HG03571 (cell line): ENCODE results near the gene RNF112.
"Not testable (repeated sequence)": the region's sequence is repeated elsewhere in the genome, so short reads cannot be mapped to it uniquely, and the experiment has no call there.

Experiments used
- ATAC-seq: cut with Tn5 transposase; IDR thresholded peaks from one replicate; pipeline ENCODE4 v1.9.1; 2021; ENCODE audit not compliant: unreplicated experiment

RNF112 gene

GRCh38 chr17:19442731-19443130 lies 31.7 kb downstream of the RNF112 start:
- no peak for ATAC-seq

GRCh38 chr17:19443148-19443547 lies 32.1 kb downstream of the RNF112 start:
- ATAC-seq: no peak

GRCh38 chr17:19445105-19445504 lies 34.1 kb downstream of the RNF112 start:
- ATAC-seq: no peak

- ATAC-seq: not testable (repeated sequence)
Measured at GRCh38 chr17:19446577-19446976, 35.5 kb downstream of the RNF112 start.

GRCh38 chr17:19447085-19447583 lies 36.1 kb downstream of the RNF112 start:
- ATAC-seq: no peak

GRCh38 chr17:19448341-19449268 lies 37.6 kb downstream of the RNF112 start:
- ATAC-seq: no peak

- ATAC-seq: no peak
Measured at GRCh38 chr17:19449656-19450055, 38.6 kb downstream of the RNF112 start.

- no peak for ATAC-seq
Measured at GRCh38 chr17:19453296-19453695, 42.3 kb downstream of the RNF112 start.

GRCh38 chr17:19454074-19454473 lies 43.0 kb downstream of the RNF112 start:
- no peak for ATAC-seq

GRCh38 chr17:19456016-19456927 lies 45.2 kb downstream of the RNF112 start:
- no peak for ATAC-seq

- no peak for ATAC-seq
Measured at GRCh38 chr17:19457046-19457445, 46.0 kb downstream of the RNF112 start.

- no peak for ATAC-seq
Measured at GRCh38 chr17:19457830-19458271, 46.8 kb downstream of the RNF112 start.

- ATAC-seq: not testable (repeated sequence)
Measured at GRCh38 chr17:19458481-19458880, 47.4 kb downstream of the RNF112 start.

GRCh38 chr17:19459018-19459655 lies 48.1 kb downstream of the RNF112 start:
- ATAC-seq: not testable (repeated sequence)

GRCh38 chr17:19460700-19461099 lies 49.7 kb downstream of the RNF112 start:
- no peak for ATAC-seq

- no peak for ATAC-seq
Measured at GRCh38 chr17:19461116-19461515, 50.1 kb downstream of the RNF112 start.

- no peak for ATAC-seq
Measured at GRCh38 chr17:19461681-19462080, 50.6 kb downstream of the RNF112 start.

- not testable (repeated sequence) for ATAC-seq
Measured at GRCh38 chr17:19462456-19463035, 51.5 kb downstream of the RNF112 start.

GRCh38 chr17:19464031-19465026 lies 53.3 kb downstream of the RNF112 start:
- ATAC-seq: no peak
